Spleen (tissue), 7 donors: ENCODE results near the gene TTC7B.

Source experiments
- POLR2A ChIP-seq, 3 donors: fragments of 450-650 bp; IDR thresholded peaks; one replicate each; pipeline ENCODE4 v1.5.1; 2017; ENCODE audit warnings: antibody characterized with exemption in 3 of 3, mild to moderate bottlenecking in 1 of 3
- TF ChIP-seq, protein P1 (sequence below), 11 experiments: fragments of 200-600 bp in 7 of 11; fragments of 450-650 bp in 4 of 11; sonication (generic) in 4 of 11; IDR thresholded peaks in 8 of 11; conservative IDR thresholded peaks in 3 of 11; 1 replicate in 7 of 11; 2 replicates in 4 of 11; pipeline versions ENCODE4 v1.4.0 to v1.8.0; 2016 to 2021; ENCODE audit warnings: antibody characterized with exemption in 11 of 11, inconsistent platforms in 4 of 11, mild to moderate bottlenecking in 1 of 11
- donor health status: DM: no; HTN: no; CAD: no; lungs with moderate emphysema.
- donor health status: DM: no; HTN: no; CAD: no.
- donor health status: DM: no; HTN: no; CAD: no.

DNA sequence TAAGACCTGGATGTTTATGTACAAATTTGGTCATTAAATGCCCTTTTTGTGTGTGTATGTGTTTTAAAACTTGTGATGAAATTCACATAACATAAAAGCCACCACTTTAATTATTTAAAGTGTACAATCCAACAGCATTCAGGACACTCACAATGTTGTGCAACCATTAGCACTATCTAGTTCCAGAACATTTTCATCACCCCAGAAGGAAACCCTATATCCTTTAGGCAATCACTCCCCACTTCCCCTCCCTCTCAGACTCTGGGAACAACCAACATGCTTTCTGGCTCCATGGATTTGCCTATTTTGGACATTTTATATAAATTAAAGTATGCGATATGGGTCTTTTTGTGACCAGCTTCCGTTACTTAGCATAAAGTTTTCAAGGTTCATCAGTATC, 124.6 kb downstream of the TTC7B start:
- TF ChIP-seq, protein P1, sequence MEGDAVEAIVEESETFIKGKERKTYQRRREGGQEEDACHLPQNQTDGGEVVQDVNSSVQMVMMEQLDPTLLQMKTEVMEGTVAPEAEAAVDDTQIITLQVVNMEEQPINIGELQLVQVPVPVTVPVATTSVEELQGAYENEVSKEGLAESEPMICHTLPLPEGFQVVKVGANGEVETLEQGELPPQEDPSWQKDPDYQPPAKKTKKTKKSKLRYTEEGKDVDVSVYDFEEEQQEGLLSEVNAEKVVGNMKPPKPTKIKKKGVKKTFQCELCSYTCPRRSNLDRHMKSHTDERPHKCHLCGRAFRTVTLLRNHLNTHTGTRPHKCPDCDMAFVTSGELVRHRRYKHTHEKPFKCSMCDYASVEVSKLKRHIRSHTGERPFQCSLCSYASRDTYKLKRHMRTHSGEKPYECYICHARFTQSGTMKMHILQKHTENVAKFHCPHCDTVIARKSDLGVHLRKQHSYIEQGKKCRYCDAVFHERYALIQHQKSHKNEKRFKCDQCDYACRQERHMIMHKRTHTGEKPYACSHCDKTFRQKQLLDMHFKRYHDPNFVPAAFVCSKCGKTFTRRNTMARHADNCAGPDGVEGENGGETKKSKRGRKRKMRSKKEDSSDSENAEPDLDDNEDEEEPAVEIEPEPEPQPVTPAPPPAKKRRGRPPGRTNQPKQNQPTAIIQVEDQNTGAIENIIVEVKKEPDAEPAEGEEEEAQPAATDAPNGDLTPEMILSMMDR (IDR thresholded peaks at IDR 0.05 in 8 of 11, conservative IDR thresholded peaks at IDR 0.05 in 3 of 11): no peak
- TF ChIP-seq POLR2A (IDR thresholded peaks at IDR 0.05): no peak
